Hematopoietic multipotent progenitor cell treated with erythropoietin and hydrocortisone succinate and interleukin-3 and kit ligand, for 8 days (in vitro differentiated cells): Measurements from ENCODE around the gene SSH2.

ENCODE experiments used
- DNase-seq: peaks from one replicate; pipeline ENCODE4 v3.0.0-alpha.2; 2015

Gene SSH2

GRCh38 chr17:29595943-29596774 is 333.9 kb downstream of the SSH2 start:
- DNase-seq, result no peak

- DNase-seq, result no peak
These were observed 334.7 kb downstream of the SSH2 start for GRCh38 chr17:29595107-29595942.

- no peak for DNase-seq
These were observed 335.4 kb downstream of the SSH2 start for GRCh38 chr17:29594519-29595090.

GRCh38 chr17:29593591-29594518 is 336.2 kb downstream of the SSH2 start:
- DNase-seq, result no peak

- DNase-seq, result no peak
These were observed 337.0 kb downstream of the SSH2 start, which contains the start of gene ANKRD13B for GRCh38 chr17:29592850-29593551. Gene ANKRD13B, plus strand, starts transcription at chr17:29593132. Its CDS starts 490 bp downstream, at chr17:29593622.

- peak; percentile 80 for DNase-seq
These were observed 338.1 kb downstream of the SSH2 start for GRCh38 chr17:29591737-29592608.

- DNase-seq, result peak; percentile 51
These were observed 338.8 kb downstream of the SSH2 start for GRCh38 chr17:29591146-29591736.

- DNase-seq, result peak; percentile 16
These were observed 339.4 kb downstream of the SSH2 start for GRCh38 chr17:29590411-29591145.

GRCh38 chr17:29589524-29590410 is 340.3 kb downstream of the SSH2 start, which contains the start of gene GIT1:
Gene GIT1, minus strand, starts transcription at chr17:29589648. Its CDS starts 270 bp downstream, at chr17:29589378.
- DNase-seq, result peak; percentile 80

- DNase-seq, result peak; percentile 25
These were observed 341.2 kb downstream of the SSH2 start for GRCh38 chr17:29588562-29589411.

GRCh38 chr17:29588017-29588561 is 341.9 kb downstream of the SSH2 start:
- no peak for DNase-seq

- no peak for DNase-seq
These were observed 342.4 kb downstream of the SSH2 start for GRCh38 chr17:29587591-29587990.

GRCh38 chr17:29586676-29587469 is 343.2 kb downstream of the SSH2 start:
- no peak for DNase-seq

- no peak for DNase-seq
These were observed 344.8 kb downstream of the SSH2 start for GRCh38 chr17:29585080-29585751.

- no peak for DNase-seq
These were observed 345.5 kb downstream of the SSH2 start for GRCh38 chr17:29584452-29585079.
